ENCODE results near the gene RNASE7.
"Not testable (repeated sequence)": the region's sequence is repeated elsewhere in the genome, so short reads cannot be mapped to it uniquely, and the experiment has no call there.

The RNASE7 gene, protein sequence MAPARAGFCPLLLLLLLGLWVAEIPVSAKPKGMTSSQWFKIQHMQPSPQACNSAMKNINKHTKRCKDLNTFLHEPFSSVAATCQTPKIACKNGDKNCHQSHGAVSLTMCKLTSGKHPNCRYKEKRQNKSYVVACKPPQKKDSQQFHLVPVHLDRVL

DNA sequence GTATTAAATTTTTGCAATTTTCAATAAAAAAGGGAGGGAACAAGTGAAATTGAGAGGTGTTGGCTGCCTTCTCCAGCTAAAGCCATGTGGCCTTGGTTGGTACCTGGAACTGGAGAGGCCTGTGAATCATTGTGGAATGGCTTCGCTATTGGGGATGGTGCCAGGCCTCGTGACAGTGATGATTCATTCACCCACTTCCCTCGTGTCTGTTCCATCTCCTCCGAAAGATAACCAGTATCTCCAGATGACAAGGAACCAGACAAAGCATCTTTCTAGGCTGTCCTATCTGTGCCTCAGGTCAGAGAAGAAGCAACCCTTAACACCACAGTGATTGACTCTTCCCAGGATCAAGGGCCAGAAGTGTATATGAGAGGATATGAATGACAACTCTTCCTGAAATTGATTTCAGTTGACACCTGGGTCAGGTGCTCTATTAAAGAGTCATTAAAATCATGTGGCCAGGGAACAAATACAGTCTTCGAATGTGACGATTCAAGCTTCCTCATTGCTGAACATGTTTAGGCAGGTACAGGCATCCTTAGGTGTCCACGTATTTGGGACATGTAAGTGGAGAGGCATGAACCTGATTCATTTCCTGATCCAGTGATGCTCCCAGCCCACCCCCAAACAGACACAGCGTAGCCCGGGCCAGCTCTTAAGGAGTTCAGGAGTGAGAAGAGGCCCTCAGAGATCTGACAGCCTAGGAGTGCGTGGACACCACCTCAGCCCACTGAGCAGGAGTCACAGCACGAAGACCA, at the start of gene RNASE7:
Gene RNASE7 (plus strand): TSS at position 687 of the 758 bp plus-strand sequence. CDS start 631 bp downstream, outside the sequence.
- H3K27ac Mint-ChIP-seq, result no peak within 1 kb of the TSS
- ATAC-seq (no peak), DNase-seq (no peak)
- no peak within 1 kb of the TSS for H3K4me3 Mint-ChIP-seq
- H3K27me3 Mint-ChIP-seq, result peaks cover 19% of the 10 kb centered on the region
- H3K4me1 Mint-ChIP-seq, result peaks cover 7% of the 10 kb centered on the region
- no peaks in the 10 kb centered on the region for H3K36me3 Mint-ChIP-seq (ENCODE audit: low read depth)
- H3K9me3 Mint-ChIP-seq, result no peaks in the 10 kb centered on the region

GRCh38 chr14:20996521-20996920, 45.6 kb upstream of the RNASE7 start:
- Mint-ChIP-seq H3K27ac (no peak overlapping the region), H3K36me3 (ENCODE audit: low read depth) (peaks cover 45% of the 10 kb centered on the region)
- ATAC-seq, result no peak

DNA sequence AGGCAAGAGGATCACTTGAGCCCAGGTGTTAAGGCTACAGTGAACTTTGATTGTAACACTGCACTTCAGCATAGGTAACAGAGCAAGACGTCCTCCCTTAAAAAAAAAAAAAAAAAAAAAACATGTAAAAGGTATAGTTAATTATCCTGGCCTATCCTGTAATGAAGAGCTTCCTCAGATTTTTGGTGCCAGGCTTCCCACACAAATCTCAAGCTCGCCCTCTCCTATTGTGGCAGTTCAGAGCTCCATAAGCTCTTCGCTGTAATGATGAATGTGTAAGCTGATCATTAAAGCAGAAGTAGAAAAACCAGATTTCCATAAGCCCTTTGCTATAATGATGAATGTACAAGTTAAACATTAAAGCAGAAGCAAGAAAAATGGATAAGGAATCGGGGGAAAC, 45.0 kb upstream of the RNASE7 start:
- DNase-seq, result no peak
- Mint-ChIP-seq H3K4me3 (no peak overlapping the region), H3K9me3 (no peaks in the 10 kb centered on the region), H3K27me3 (no peaks in the 10 kb centered on the region), H3K27ac (no peak overlapping the region), H3K36me3 (ENCODE audit: low read depth) (peaks cover 40% of the 10 kb centered on the region), H3K4me1 (peaks cover under 1% of the 10 kb centered on the region)
- no peak for ATAC-seq

More at GRCh38 chr14:20996521-20996920, 45.6 kb upstream of the RNASE7 start:
- Mint-ChIP-seq H3K4me1 (peaks cover 7% of the 10 kb centered on the region), H3K4me3 (no peak overlapping the region), H3K9me3 (no peaks in the 10 kb centered on the region), H3K27me3 (no peaks in the 10 kb centered on the region)
- no peak for DNase-seq

DNA sequence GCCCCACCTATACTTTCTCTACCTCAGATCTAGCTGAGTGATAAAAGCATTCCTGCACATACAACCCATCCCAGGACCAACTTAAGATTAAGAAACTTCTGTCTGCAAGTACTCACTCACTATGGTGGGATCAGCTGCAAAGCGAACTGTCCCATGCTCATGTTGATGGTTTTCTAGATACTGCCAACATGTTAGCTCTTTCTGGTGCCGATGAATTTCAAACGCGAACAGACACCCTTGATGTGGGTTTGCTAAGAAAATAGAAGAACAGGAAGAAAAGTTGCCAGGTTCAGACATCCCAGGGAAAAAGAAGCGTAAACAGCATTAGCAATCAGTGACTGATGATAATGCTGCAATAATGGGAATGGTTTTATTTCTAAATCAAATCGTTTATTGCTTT, 44.6 kb upstream of the RNASE7 start:
- Mint-ChIP-seq H3K4me1 (no peaks in the 10 kb centered on the region), H3K9me3 (no peaks in the 10 kb centered on the region), H3K4me3 (no peak overlapping the region), H3K27me3 (no peaks in the 10 kb centered on the region), H3K27ac (no peak overlapping the region), H3K36me3 (ENCODE audit: low read depth) (peaks cover 37% of the 10 kb centered on the region)
- no peak for DNase-seq
- ATAC-seq, result no peak

DNA sequence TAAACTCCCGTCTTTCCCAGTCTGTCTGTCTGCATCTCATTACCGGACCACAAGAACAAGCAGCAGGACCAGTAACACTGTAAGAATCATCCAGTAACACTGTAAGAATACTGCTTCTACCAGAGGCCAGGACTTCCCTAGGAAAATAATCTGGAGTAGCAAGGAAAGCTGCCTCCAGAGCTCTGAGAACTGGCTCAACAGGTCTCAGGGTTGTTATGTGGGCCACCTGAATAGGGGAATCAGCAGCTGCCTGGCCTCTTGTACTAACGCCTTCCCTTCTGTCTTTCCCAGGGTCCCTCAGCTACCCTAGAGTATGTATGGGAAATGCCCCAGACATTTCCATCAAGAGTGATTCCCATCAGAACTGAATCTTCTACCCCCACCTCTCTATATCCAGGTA, 44.0 kb upstream of the RNASE7 start:
- H3K4me1 Mint-ChIP-seq, result no peaks in the 10 kb centered on the region
- H3K27ac Mint-ChIP-seq, result no peak overlapping the region
- no peak overlapping the region for H3K4me3 Mint-ChIP-seq
- H3K27me3 Mint-ChIP-seq, result no peaks in the 10 kb centered on the region
- DNase-seq (no peak), ATAC-seq (no peak)
- H3K36me3 Mint-ChIP-seq (ENCODE audit: low read depth), result peaks cover 33% of the 10 kb centered on the region
- H3K9me3 Mint-ChIP-seq, result no peaks in the 10 kb centered on the region

GRCh38 chr14:20998674-20999366, 43.3 kb upstream of the RNASE7 start, which contains the start of gene SLC39A2:
SLC39A2 (plus strand) TSS chr14:20999293; CDS start chr14:20999447, 154 bp downstream.
- H3K27me3 Mint-ChIP-seq, result no peaks in the 10 kb centered on the region
- no peaks in the 10 kb centered on the region for H3K4me1 Mint-ChIP-seq
- DNase-seq, result no peak
- no peak within 1 kb of the TSS for H3K27ac Mint-ChIP-seq
- H3K36me3 Mint-ChIP-seq (ENCODE audit: low read depth), result peaks cover 28% of the 10 kb centered on the region
- no peaks in the 10 kb centered on the region for H3K9me3 Mint-ChIP-seq
- ATAC-seq, result no peak
- no peak within 1 kb of the TSS for H3K4me3 Mint-ChIP-seq

DNA sequence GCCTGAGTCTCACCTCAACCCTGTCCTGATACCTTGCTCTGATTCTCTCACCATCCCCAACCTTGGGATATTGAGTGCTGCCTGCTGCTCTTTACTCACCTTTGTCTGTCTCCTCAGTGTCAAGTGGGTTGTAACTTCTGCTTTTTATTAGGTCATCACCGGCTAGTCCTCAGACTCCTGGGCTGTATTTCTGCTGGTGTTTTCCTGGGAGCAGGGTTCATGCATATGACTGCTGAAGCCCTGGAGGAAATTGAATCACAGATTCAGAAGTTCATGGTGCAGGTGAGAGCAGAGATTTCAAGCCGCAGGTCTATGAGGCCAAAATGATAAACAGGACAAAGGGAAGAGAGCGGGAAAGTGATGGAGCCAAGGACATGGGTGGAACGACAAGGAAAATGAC, 42.6 kb upstream of the RNASE7 start:
- Mint-ChIP-seq H3K27me3 (no peaks in the 10 kb centered on the region), H3K36me3 (ENCODE audit: low read depth) (peaks cover 22% of the 10 kb centered on the region), H3K4me3 (no peak overlapping the region), H3K9me3 (no peaks in the 10 kb centered on the region), H3K27ac (no peak overlapping the region), H3K4me1 (no peaks in the 10 kb centered on the region)
- DNase-seq, result no peak
- ATAC-seq, result no peak

DNA sequence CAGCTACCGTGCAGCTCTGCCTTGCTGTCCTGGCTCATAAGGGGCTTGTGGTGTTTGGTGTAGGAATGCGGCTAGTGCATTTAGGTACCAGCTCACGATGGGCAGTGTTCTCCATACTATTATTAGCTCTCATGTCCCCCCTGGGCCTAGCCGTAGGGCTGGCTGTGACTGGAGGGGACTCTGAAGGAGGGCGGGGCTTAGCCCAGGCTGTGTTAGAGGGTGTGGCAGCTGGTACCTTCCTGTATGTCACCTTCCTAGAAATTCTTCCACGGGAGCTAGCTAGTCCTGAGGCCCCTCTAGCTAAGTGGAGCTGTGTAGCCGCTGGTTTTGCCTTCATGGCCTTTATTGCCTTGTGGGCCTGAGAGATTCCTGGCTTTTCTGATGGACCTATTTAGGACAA, 40.9 kb upstream of the RNASE7 start:
- no peak overlapping the region for H3K27ac Mint-ChIP-seq
- no peaks in the 10 kb centered on the region for H3K4me1 Mint-ChIP-seq
- no peaks in the 10 kb centered on the region for H3K27me3 Mint-ChIP-seq
- ATAC-seq (no peak), DNase-seq (no peak)
- H3K9me3 Mint-ChIP-seq, result no peaks in the 10 kb centered on the region
- H3K4me3 Mint-ChIP-seq, result no peak overlapping the region
- peaks cover 9% of the 10 kb centered on the region for H3K36me3 Mint-ChIP-seq (ENCODE audit: low read depth)

DNA sequence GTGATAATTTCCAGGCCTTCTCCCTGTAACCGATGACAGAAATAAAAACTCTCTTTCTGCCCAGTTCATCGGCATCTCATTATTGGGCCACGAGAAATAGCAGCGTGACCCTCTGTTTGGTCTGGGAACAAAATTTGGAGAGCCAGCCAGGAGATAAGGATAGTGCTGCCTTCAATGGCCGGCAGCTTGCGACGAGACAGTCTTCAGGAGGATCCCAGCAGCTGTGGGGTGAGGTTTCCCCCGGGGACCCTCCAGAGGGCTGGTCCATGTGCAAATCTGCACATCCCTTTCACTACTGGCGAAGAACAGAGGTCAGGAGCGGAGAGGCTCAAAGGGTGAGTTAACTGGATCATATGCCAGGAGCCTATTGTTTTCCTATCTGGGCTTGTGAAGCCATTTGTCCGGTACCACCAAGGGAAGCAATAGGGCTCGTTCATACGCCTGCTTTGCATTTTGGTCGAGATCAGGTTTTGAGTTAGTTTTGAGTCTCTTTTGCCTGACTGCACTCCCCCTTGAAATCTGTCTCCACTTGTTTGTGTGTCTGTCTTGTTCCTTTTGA, 38.3 kb upstream of the RNASE7 start:
- no peak overlapping the region for H3K4me3 Mint-ChIP-seq
- no peak overlapping the region for H3K27ac Mint-ChIP-seq
- H3K9me3 Mint-ChIP-seq, result no peaks in the 10 kb centered on the region
- no peaks in the 10 kb centered on the region for H3K27me3 Mint-ChIP-seq
- DNase-seq, result no peak
- ATAC-seq, result no peak
- H3K4me1 Mint-ChIP-seq, result no peaks in the 10 kb centered on the region
- no peaks in the 10 kb centered on the region for H3K36me3 Mint-ChIP-seq (ENCODE audit: low read depth)

DNA sequence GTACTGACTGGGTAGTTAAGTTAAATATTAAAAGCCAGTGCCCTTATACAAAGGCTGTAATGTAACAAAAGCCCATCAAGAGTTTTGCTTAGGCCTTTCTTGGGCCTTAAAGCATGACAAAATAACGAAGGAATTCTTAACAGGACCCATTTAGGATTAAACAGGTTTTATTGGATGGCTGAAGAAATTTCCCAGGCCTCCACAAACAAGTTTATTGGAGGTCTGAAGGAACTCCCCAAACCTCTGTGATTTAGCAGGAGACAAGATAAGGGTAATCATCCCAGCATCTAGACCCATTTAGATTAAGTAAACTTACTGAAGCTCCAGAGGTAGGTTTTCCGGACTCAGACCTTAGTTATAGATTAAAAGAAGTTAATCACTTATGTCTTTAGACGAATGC, 32.4 kb upstream of the RNASE7 start:
- DNase-seq; H3K4me1 Mint-ChIP-seq; H3K9me3 Mint-ChIP-seq; ATAC-seq; H3K4me3 Mint-ChIP-seq; H3K36me3 Mint-ChIP-seq (ENCODE audit: low read depth); H3K27ac Mint-ChIP-seq: not testable (repeated sequence)
- peaks cover 17% of the 10 kb centered on the region for H3K27me3 Mint-ChIP-seq

- Mint-ChIP-seq H3K4me3 (no peak overlapping the region), H3K9me3 (no peaks in the 10 kb centered on the region), H3K27ac (no peak overlapping the region), H3K27me3 (peaks cover 17% of the 10 kb centered on the region), H3K4me1 (no peaks in the 10 kb centered on the region), H3K36me3 (ENCODE audit: low read depth) (no peaks in the 10 kb centered on the region)
- no peak for ATAC-seq
- DNase-seq, result no peak
Measured at GRCh38 chr14:21011136-21011535, 31.0 kb upstream of the RNASE7 start.

- DNase-seq (peak; percentile 82), ATAC-seq (peak; percentile 59)
- no peak overlapping the region for H3K4me3 Mint-ChIP-seq
- no peaks in the 10 kb centered on the region for H3K9me3 Mint-ChIP-seq
- no peaks in the 10 kb centered on the region for H3K4me1 Mint-ChIP-seq
- peaks cover 17% of the 10 kb centered on the region for H3K27me3 Mint-ChIP-seq
- no peak overlapping the region for H3K27ac Mint-ChIP-seq
- no peaks in the 10 kb centered on the region for H3K36me3 Mint-ChIP-seq (ENCODE audit: low read depth)
Measured at GRCh38 chr14:21014761-21015190, 27.4 kb upstream of the RNASE7 start.

DNA sequence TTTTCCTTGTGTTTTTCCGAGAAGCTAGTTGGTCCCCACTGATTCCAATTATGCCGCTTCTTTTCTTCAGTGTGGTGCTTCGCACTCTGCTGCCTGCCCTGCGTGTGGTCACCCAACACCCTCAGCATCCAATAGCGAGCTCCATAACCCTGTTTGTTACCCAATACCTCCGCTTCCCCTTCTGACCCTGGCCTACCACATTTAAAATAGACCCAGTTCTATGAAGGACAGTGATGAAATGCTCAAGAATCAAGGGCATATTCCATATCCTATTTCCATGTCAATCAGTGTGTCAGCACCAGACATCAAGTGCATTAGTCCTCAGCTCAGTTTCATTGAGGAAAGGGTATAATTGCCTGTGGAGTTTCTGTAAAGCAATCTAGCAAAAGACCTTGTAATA, 26.9 kb upstream of the RNASE7 start:
- DNase-seq, result no peak
- Mint-ChIP-seq H3K9me3 (no peaks in the 10 kb centered on the region), H3K4me3 (no peak overlapping the region), H3K36me3 (ENCODE audit: low read depth) (no peaks in the 10 kb centered on the region), H3K27me3 (peaks cover 17% of the 10 kb centered on the region), H3K4me1 (no peaks in the 10 kb centered on the region), H3K27ac (no peak overlapping the region)
- no peak for ATAC-seq

DNA sequence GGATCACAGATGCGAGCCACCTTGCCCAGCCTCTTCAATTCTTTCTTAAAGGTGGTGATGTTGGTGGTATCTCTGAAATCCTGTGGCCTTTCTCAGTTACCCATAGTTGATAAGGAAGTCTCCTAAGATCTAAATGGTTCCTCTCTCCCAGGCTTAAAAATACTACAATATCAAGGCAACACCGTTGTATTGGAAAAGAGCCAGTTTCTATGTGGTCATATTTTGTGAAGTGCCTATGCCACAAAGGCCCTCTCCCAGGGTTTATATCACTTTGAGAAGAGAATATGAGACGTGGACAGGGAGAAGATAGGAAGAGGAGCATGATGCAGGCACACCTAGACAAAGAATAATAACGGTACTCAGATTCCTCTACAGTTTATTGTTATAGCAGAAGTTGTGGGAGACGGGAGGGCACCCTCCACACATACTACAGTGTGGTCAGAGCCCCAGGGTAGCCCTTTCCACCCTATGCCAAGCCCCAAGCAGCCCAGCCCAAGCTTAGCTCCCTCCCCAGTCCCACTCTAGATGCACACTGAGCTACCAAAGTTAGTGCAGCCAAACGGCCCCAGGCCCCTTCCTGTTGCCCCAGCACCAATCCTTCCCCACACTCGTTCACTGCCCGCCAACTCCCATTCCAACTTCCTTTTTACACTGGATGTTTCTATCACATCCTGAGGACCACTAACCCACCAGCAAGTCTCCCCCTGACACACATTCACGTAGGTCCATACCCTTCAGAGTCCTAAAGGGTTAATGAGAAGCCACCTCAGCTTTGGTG, 25.6 kb upstream of the RNASE7 start:
- Mint-ChIP-seq H3K9me3 (no peaks in the 10 kb centered on the region), H3K4me3 (no peak overlapping the region), H3K27ac (no peak overlapping the region), H3K36me3 (ENCODE audit: low read depth) (no peaks in the 10 kb centered on the region), H3K4me1 (no peaks in the 10 kb centered on the region), H3K27me3 (peaks cover 12% of the 10 kb centered on the region)
- ATAC-seq (no peak), DNase-seq (no peak)

All from activated naive CD8-positive, alpha-beta T cell treated with anti-CD3 and anti-CD28 coated beads, Interleukin-2, amount 50 U/mL, for 24 hours (primary cell).